ENCODE data around the gene PDE10A.

Gene PDE10A

DNA sequence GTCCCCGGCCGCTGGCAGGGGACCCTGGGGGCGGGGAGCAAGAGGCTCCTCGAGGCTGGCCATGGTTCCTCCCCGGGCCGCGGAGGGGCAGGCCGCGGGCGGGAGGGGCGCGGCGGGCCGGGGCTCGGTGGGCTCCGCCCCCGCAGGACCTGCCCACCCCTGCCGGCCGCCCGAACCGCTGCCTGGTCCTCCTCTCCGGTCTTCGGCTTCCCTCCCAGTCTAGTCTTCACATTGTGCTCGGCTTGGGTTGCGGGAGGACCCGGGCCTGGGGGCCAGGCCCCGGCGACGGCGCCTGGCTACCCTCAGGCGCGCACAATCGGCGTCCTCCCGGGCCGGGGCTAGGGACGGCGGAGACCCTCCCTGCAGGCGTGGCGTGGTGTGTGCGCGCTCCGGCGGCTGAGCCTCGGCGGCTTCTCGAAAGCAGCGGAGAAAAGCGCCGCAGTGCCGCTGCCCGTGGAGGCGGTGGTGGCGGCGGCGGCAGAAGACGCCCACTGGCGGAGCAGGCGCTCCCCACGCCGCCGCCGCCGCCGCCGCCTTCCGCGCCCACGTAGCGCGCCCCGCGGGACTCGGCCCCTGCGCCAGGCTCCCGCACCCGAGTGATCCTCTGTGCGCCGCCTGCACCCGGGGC is at the start of gene PDE10A:
Gene PDE10A (minus strand): TSS at position 493 of the 628 bp plus-strand sequence. CDS start 430 bp downstream, at position 63.
- DNase-seq = no peak

DNA sequence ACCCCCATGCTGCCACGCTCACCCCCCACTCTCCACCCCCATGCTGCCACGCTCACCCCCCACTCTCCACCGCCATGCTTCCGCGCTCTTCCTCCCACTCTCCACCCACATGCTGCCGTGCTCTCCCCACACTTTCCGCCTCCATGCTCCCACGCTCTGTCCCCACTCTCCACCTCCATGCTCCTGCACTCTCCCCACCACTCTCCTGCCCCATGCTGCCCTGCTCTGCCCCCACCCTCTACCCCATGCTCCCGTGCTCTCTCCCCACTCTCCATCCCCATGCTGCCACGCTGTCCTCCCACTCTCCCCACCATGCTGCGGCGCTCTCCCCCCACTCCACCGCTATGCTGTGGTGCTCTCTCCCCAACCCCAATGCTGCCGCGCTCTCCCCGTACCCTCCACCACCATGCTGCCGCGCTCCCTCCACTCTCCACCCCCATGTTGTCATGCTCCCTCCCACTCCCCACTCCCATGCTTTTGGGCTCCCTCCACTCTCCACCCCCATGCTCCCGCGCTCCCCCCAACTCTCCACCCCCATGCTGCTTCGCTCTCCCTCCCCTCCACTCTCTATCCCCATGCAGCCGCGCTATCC is 46.0 kb upstream of the PDE10A start:
- DNase-seq = no peak

DNA sequence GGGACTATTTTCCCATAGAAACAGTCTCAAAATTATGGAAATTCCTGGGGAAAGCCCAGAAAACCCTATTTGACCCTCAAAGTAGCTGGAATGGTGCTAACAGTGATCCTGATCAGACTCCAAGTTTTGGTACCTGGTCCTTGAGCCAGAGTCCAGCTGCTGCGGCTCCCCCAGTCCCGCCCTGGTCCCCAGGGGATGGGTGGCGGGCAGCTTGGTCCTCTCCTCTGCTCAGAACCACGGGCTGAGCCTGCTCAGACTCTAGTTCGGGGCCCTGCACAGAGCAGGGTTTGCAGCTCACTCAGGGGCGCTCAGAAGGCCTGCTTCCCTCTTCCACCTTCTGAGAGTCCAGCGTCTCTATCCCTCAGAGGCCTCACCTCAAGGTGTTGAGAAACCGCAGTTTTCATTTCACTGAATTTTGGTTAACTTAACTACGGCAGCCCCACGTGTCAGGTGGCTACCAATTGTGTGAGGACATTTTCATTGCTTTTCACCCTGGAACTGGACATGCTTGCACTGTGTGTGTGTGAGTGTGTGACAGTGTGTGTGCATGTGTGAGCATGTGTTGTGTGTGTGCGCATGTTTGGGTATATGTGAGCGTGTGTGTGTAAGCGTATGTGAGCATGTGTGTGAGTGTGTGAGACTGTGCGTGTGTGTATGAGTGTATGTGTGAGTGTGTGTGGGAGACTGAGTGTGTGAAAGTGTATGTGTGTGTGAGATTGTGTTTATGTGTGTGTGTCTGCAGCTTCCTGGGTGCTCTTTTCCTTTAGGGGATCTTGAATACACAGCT is 44.2 kb upstream of the PDE10A start:
- DNase-seq = no peak

DNA sequence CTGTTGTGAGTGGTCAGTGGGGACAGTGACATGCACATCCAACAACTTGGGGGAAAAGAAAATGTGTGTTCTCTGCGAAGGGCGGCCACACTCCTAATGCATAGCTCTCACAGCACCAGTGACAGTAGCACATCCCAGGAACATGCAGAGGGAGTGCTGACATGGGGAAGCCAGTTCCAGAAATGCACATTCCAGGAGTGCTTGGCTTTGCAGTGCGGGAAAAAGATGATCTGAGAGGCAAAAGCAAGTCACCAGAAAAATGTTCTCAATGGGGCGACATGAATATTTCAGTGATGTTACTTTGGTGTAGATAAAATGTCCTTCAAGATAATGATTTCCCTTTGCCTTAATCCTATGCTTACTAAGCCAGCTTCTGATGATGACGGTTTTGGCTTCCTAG is 42.9 kb upstream of the PDE10A start:
- no peak for DNase-seq

DNA sequence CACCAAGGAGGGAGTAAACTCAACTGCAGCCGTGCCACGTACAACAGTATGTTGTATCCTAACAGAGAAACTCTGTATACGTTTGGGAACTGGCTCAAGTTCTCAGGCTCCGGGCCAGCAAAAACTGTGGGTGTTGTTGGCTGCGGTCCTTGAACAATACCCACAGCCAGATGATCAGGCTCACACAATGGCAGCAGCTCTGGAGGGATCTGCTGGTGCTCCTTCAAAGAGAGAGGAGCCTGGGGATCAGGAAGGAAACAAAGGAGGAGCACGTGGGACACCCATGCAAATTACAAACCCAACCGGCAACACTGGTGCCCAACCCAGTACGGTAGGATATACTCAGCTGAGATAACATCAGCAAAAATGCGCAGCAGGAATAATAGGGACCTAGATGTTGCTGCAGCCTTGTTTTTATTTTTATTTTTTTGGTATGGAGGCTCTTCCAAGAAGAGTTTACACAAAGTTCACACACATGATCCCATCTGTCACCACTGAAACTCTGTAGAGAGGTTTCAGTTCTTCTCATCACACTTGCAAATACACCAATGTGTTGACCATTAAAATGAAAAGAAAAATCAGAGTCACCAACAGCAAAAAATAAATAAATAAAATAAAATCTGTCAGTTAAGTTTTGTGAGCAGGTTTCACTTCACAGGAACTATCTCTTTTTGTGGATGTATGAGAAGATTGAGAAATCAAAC is 41.2 kb upstream of the PDE10A start:
- no peak for DNase-seq

DNA sequence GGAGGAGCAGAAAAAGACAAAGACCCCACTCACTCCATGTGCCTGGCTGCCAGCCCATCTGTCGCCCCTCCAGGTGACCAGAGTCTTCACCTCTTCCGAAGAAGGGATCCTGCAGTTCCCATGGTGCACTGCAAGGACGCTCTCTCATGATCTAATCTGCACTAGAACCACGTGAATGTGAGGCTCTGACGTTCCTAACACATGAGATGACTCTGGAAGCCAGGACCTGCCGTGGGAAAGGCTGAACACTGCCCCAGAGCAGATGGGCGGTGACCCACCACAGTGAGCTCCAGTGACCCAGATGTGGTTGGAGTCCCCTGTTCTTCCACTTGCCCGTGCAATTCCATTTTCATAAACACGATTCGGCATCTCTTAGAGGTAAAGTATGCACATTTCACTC is 39.6 kb upstream of the PDE10A start:
- no peak for DNase-seq

DNA sequence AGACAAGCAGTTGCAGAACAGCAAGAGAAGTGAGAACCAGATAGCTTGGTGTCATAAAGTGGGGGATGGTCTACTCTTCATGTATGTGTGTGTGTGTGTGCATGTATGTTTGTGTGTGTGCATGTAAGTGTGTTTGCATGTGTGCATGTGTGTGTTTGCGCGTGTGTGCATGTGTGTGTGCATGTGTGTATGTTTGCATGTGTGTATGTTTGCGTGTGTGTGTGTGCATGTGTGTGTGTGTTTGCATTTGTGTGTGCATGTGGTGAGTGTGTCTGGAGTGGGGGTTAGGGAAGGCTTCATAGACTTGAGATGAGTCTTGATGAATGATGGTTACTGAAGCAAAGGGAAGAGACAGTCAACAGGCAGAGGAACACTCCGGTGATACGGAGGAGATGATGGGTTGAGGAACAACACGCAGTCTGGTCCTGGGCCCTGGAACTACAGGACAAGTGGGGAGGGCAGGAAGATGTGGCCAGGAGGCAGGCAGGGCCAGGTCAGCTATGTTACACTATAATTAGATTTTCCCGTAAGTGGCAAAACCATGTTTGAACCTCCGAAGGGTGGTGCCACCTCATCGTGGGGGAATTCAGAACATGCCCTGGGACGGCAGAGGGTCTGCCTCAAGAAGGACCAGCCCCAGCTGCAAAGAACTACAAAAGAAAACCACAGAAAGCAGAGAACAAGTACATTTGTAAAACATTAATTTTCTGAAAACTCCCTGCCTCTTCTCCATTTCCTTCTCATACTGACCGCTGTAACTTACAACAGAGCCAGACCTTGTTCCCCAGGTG is 38.7 kb upstream of the PDE10A start:
- DNase-seq = no peak

DNA sequence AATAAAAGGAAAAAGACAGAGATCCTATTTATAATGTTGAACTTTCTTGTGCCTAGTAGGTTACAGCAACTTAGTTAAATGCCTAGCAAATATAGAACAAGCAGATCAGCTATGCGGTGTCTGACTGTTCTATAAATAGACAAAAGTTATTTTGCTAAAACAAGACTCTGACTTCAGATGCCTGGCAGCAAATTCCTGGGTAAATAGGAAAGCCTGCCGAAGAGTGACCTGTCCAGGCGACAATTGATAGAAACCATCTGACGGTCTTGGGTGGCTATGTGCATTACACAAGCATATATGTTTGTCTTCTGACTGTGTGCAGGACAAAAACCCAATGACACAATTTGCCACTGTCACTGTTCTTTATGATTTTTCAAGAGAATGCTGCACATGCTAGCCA is 38.0 kb upstream of the PDE10A start:
- no peak for DNase-seq

DNA sequence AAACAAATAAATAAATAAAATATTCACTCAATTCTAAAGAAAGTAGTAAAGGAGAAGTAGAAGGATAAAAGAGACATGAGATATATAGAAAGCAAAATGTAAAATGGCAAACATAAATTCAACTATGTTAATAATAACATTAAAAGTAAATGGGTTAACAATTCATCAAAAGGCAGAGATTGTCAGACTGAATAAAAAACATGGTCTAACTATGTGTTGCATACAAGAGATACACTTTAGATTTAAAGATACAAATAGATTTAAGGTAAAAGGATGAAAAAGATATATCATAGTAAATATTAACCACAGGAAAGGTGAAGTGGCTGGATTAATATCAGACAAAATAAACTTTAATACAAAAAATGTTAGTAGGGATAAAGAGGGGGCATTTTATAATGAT is 35.8 kb upstream of the PDE10A start:
- DNase-seq = no peak

DNA sequence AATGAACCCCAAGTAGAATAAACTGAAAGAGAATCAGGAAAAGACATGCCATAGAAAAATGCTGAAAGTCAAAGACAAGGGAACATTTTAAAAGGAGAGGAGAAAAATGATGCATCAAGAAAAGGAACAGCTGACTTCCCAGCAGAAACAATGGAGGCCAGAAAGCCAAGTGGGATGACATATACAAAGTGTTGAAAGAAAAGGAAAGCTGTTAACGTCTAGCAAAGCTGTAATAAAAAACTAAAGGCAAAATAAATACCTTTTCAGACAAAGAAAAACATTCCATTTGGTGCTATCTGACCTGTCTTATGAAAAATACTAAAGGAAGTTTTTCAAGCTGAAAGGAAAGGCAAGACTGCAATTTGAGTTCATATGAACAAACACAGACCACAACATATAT is 34.1 kb upstream of the PDE10A start:
- no peak for DNase-seq

DNA sequence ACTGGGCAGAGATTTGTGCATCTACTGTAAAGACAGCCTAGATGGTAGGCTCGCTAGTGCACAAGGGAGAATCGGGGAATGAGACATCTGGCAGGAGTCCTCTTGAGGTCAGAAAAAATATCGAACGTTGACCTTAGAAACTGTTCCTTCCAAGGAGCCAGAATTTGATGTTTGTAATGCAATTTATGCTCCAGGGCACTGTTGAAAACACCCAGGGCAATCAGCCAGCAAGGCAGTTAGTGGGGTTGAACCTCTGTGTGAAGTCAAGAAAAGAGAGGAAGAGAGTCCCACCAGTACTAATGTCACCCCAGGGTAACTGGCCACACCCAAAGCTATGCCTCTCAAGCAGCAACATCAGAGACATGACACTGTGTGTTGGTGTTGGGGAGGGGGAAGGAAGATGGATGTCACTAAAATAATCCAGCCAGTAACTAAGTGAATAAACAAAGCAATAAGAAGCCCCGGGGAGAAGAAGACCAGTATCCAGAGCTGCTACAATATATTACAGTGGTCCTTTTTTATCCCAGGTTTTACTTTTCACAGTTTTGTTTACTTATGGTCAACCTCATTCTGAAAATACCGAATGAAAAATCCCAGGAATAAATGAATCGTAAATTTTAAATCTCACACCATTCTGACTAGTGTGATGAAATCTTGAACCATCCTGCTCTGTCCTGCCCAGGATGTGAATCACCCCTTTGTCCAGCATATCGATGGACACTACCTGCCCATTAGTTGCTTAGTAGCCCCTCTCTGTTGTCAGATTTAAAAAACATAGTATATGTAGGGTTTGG is 32.9 kb upstream of the PDE10A start:
- no peak for DNase-seq

DNA sequence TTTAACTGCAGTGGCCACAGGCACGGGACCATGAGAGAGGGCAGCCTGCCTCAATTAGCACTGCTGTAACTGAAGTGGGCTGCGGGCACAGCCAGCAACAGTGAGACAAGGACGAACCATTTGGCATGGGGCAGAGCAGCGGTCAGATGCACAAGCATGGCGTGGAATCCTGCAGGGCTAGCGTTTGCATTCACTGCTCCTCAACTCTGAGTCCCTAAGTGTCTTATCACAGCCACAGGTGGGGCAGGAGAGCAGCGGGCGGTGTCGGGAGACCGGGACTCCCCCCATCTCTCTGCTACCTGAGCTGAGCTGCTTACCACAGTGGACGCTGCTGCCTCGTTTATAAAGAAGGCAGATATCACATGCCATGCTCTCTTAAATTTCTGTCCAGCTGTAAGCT is 31.3 kb upstream of the PDE10A start:
- DNase-seq = no peak

DNA sequence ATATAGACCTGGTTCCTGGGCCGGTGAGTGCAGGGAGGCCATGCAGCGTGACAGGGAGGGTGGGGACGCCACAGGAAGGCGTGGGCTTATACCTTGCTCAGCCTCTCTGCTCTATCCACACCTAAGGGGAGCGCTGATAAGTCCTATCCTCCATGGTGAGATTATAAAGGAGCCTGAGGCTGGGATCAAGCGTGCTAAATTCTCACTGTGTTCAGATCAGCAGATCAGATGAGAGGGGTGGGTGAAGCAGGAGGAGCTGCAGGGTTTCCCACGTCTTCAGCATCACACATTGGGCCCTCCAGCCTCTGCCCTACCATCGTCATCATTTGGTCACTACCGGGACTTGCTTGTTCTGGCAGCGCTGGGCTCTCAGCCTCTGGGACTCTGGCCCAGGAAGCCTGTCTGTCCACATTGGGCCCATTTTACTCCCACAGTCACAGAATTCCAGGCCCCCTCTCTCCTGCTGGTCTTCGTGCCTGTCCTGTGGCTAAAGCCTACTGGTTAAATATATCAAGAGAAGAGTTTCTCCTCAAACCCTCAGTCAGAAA is 29.1 kb upstream of the PDE10A start:
- DNase-seq = no peak

DNA sequence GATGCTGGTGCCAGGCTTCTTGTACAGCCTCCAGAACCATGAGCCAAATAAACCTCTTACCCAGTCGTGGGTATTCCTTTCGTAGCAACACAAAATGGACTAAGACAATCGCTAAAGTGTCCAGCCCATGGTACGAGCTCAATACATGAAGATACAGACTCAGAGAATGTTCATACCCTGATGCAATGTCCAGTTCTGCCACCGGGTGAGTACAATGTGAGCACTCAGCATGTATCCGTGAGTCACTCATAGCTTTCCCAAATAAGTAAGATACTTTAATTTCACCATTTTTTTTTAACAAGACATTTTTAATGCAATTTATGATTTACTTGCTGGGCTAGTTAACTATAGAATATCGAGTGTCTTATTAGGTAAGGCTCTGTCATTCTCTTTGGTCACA is 26.7 kb upstream of the PDE10A start:
- no peak for DNase-seq

DNA sequence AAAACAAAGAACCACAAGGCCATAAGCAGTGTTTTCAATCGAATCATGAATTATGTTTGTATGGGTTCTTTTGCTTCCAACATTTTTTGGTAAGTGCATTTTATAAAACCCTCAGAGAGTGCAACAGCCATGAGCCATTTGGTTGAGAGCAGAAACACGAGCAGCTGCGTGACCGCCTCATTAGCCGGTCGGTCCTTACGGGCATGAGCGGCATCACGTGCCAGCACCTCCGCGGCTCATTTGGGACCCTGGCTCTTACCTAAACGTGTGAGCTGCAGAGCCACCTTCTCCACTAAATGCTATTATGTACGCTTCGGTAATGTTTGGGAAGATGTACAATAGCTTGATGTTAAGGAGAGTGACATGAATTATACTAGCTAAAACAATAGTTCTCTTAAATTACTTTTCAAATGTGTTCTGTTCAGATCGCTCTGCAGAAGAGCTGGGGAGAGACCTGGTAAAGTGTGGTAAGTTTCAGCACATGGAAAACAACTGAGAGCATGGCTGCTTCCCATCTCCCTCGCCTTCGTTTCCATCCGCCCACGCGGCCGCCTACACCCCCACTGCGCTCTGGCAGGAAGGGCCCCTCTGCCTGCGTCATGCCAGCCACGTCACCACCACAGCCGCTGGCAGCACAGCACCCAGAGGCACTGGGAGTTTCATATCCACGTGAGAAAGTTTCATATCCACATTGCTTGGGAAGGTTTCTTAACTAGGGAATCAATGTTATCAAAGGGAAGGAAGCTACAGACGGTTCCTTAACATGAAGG is 23.7 kb upstream of the PDE10A start:
- DNase-seq = no peak

DNA sequence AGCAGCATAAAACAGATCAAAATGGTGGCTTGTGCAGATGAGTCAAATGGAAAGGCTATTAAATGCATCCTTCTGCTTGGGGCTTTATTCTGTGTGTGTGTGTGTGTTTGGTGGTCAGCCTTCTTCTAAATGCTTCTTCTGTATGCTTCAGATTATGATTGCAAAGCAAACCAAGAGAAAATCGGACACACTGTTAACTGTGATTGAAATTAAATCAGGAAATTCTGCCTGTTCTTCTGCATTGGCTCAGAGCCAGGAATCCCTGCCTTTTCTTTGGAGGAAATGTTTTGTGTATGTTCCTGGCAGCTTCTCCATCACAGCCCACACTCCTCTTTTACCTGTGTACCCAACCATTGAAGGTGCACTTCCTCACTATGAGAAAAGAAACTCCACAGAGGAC is 22.3 kb upstream of the PDE10A start:
- DNase-seq = no peak

DNA sequence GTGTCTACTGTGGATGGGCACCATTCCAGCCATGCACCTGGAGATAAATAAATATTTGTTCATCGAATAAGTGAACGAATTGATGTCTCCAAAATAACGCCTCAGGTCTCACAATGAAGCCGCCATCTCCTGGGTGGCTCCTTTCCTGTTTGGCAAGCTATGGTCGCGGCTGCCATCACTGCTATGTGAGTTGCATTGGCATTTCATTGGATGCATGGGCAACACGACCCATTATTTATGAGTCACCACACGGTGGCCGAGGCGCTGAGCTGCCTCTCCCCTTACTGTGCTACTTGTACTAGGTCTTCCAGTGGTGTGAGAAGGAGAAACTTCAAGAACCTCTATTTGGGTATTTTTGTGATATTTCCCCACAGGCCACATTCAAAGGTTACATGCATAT is 21.3 kb upstream of the PDE10A start:
- DNase-seq = no peak

DNA sequence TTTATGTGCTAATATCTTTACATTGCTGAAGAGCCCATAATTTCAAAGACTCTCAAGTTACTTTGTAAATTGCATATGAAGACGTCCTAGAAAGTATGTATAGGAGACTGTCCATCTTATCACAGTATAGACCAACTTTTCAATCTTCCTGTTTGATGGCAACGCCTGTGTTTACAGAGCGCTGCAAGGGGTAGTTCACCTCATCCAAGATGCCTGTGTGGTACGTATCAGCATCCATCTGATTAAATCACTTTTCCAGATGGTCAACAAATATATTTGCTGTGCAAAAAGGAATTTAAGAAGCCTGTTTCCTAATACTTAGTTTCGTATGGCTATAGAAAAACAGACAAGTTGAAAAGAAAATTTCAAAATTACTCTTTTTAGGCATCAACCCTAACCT is 17.9 kb upstream of the PDE10A start:
- no peak for DNase-seq

DNA sequence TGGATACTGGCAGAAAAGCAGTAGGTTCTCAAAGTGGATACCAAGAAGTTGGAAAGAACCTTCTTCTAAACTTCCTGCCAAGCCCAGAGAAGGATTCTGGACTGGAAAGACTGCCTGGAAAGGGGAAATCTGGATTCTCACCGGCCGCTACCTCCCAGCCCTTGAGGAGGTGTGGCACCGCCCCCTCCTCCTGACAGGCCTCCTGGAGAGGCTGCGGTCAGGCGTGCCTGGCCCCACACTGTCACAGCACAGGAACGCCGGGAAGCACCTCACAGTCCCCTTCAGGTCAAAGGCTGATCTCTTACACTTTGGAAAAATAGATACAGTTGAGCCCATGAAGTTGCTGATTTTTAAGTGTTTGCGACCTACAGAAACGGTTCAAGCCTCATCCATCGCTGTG is 16.3 kb upstream of the PDE10A start:
- no peak for DNase-seq

DNA sequence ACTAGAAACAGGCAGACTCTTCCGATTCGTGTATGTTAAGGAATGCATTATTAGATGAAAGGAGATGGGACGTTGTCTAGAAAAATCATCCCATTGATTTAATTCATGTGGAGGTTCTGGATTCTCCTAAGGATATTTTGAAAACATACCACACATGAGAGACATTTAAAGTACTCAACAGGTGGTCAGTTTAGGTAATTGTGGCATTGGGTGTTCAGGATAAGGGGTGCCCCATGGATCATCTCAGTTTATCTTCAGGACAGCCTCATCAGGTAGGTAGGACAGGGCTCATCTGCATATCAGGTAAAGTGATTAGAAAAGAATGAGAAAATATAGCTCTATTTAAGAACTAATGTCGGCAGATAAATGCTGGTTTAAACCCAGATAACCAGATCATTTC is 15.9 kb upstream of the PDE10A start:
- no peak for DNase-seq

DNA sequence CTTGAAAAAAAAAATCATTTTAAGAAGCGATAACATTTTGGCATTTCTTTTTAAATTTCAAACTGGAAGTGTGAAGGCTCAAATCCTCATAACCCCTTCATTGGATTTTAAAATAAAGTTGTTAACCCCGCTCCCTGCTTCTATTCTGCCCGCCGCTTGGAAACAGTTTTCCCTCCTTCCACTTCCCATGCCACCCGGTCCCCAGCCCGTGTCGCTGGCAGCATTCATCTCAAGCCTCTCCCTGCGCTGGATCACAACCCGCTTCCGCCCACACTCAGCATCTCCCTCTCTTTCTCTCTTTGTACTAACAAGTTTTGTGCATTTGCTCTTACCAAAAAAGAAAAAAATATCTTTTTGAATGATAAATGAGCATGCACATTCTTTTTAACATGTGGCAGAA is 15.4 kb upstream of the PDE10A start:
- no peak for DNase-seq

Data from DMS 273 treated with DMSO at 0.1 percent for 48 hours (cell line).